NCI-H345 treated with DMSO at 0.1 percent for 48 hours (cell line): ENCODE measurements around the gene NACC2.
A peak's percentile ranks its signal among the peaks of the same experiment; 100 is the strongest.
"Not testable (repeated sequence)": the region's sequence is repeated elsewhere in the genome, so short reads cannot be mapped to it uniquely, and the experiment has no call there.

Source experiments
- DNase-seq: peaks from one replicate; lab custom pipeline; 2025; ENCODE audit not compliant: unreplicated experiment; lab: John Stamatoyannopoulos, UW

NACC2 gene

DNA sequence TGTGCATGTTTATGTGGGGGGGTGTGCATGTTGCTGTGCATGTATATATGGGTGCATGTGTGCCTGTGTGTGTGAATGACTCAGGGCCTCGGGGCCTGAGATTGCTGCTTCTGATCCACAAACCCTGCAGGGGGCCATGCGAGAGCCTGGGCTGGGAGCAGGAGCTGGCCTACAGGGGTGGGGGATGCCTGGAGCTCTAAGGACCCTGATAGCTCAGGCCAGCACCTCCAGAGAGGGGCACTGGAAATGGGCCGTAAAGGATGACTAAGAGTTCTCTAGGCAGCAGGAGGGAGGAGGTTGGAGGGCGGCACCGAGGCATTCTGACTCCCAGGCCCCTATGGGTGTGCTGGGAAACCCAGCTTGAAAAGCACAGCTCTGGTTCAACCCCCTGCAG is 127.0 kb downstream of the NACC2 start:
- DNase-seq: no peak

DNA sequence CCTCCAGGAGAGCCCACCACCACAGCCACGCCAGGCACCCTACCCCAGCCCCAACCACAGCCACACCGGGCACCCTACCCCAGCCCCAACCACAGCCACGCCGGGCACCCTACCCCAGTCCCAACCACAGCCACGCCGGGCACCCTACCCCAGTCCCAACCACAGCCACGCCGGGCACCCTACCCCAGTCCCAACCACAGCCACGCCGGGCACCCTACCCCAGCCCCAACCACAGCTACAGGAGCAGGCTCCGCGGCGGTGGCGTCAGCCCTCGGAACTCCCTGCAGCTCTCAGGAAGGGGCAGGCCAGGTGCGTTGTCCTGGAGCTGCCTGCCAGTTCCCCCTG is 128.2 kb downstream of the NACC2 start:
- not testable (repeated sequence) for DNase-seq

GRCh38 chr9:135965124-135965756 is 129.8 kb downstream of the NACC2 start:
- DNase-seq: no peak

DNA sequence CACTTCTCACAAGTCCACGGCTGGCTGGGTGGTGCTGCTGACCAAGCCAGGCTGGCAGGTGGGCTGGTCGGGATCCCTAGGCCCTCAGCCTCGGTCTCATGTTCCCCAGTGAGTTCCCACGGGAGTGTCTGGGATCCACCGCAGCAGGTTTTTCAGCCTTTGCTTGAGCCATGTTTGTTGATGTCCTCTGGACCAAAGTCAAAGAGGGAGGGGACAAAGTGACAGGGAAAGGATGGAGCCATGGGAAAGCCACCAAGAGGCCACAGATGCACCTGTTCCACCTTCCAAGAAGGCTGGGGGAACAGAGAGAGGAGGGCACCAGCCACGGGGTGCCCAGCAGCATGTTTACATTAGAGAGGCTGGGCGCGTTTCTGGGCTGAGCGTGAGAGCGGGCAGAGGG is 131.2 kb downstream of the NACC2 start:
- no peak for DNase-seq

GRCh38 chr9:135963338-135963737 is 131.8 kb downstream of the NACC2 start:
- no peak for DNase-seq

- DNase-seq: no peak
Observed at GRCh38 chr9:135962696-135963307, 132.3 kb downstream of the NACC2 start.

DNA sequence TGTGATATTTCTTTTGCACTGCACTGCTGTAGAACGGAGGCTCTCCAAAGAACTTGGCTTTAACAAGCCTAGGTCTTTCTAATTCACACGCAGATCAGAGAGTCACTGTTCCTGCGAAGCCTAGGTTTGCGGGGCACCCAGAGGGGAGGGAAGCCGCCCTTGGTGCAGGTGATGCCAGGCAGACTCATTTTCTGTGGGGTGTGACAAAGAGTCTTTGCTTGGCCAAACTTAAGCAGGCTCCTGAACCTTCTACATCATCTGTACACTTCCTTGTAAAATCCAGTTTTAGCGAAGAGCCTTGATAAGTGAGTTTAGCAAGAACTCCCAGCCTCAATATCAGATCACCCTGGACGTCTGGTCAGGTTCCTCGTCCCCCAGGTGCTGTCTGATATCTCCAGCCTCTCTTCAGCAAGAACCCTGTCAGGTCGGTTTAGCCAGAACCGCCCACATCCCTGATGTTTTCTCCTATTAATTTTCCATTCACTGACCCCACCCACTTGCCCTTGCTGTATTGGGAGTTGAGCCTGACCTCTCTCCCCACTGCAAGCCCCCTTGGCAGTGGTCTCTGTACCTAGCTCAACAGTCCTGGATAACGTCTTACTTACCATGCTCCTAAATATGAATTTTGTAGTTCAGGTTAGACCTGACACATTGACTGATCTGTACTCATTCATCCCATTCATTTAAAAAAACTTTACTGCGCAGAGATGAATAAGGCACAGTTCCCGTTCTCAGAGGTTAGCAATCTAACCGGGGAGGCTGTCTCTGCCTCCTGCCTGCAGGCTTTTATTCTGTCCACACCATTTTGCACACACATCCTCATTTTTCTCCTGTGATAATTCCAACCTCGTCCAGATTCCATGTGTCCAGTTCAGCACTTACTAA is 133.0 kb downstream of the NACC2 start:
- no peak for DNase-seq

GRCh38 chr9:135961277-135961715 is 133.8 kb downstream of the NACC2 start, which contains the start of gene UBAC1:
Gene UBAC1, minus strand, starts transcription at chr9:135961373. Its CDS starts 211 bp downstream, at chr9:135961162.
- DNase-seq: peak; percentile 89

- DNase-seq: no peak
Observed at GRCh38 chr9:135960411-135961276, 134.4 kb downstream of the NACC2 start.

GRCh38 chr9:135959814-135960213 is 135.3 kb downstream of the NACC2 start:
- no peak for DNase-seq

GRCh38 chr9:135958485-135958884 is 136.6 kb downstream of the NACC2 start:
- DNase-seq: no peak

DNA sequence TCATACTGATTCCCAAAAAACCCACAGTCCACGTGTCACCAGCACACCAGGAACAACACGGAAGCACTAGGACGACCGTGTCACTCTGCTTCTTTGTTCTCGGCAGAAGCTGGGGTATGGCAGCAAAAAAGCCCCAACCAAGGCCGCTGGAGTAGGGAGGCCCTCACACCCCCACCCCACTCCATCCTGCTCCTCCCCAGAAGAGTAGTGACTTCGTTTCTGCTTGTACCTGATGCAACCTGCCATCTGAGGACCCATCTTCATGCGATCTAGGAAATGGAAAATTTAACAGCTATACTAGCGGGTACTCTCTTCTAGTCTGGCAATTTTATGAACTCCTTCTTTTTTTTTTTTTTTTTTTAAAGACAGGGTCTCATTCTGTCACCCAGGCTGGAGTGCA is 137.7 kb downstream of the NACC2 start:
- DNase-seq: no peak

DNA sequence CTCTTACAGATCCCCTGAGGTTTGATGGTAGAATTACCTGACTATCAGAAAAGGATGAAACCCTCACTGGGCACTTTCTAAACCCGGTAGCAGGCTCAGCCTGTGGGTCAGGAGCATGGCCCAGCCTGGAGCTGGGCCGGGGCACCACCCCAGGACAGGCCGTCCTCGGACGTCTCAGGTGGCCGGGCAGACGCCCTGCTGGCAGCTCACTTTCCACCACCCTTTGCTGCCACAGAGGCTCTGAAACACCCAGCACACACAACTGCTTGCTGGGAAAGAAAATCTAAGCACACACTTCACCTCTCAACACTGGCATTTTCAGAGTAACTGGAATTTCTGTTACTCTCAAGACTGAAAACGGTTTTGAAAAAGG is 138.3 kb downstream of the NACC2 start:
- DNase-seq: no peak
